HG02798 (cell line): ENCODE data around the gene MATN1.

ENCODE experiments used
- ATAC-seq: cut with Tn5 transposase; IDR thresholded peaks from one replicate; pipeline ENCODE4 v1.9.1; 2021; ENCODE audit warnings: mild to moderate bottlenecking; ENCODE audit not compliant: unreplicated experiment, poor library complexity

The MATN1 gene

GRCh38 chr1:30720271-30721223 lies 2.8 kb downstream of the MATN1 start:
- no peak for ATAC-seq

DNA sequence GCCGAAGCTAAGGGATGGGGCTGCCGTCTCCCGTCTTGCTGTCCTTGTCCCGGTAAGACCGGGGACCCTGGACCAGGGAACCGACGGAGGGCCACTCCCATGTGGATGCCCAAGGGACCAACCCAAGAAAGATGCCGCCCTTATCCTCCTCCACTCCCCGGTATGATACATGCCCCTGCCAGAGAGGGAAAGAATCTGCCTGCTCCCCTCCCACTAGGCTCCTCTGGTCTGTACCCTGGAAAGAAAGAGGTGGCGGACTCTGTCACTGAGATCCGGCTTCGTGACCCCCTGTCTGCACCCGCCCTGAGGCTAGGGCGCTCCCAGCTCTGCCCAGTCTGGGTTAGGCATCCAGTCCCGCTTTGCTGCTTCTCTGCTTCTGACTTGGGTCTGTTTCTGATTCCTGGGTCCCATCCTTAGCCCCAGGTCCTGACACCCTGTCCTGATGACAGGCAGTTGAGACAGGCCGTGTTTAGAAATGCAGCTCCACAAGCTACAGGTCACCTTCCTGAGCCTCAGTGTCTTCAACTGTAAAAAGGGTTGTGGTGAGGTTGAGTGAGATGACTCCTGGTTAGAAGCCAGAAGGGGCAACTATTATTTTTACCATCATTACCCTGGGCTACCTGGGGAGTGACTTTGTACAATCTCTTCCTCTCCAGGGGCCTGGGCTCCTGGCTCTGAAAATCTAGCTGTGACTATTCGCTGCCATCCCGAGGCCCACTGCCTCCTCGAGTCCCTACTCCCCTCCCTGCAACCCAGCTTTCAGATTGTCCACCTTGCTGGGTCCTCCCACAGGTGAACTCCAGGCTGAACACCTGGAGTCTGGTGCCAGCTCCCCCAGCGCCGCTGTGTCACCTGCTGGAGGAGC lies 3.7 kb downstream of the MATN1 start:
- no peak for ATAC-seq

GRCh38 chr1:30718636-30719405 lies 4.6 kb downstream of the MATN1 start:
- ATAC-seq = peak; percentile 58

GRCh38 chr1:30718091-30718635 lies 5.2 kb downstream of the MATN1 start:
- peak; percentile 83 for ATAC-seq

DNA sequence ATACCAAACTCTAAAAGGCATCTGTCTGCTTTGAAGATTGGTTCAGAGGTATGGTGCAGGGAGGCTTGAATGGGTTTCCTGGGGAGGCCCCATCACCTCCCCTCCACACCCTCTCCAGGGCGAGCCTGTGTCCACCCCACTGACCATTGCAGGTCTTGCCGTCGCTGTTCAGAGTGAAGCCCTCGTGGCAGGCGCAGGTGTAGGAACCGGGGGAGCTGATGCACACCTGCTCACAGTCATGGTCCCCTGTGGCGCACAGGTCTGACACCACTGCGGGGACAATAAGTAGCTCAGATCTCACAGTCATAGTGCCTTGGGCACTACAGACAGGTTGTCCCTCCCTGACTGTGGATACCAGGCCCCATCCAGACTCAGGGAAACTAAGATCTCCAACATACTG lies 6.7 kb downstream of the MATN1 start:
- ATAC-seq = no peak

DNA sequence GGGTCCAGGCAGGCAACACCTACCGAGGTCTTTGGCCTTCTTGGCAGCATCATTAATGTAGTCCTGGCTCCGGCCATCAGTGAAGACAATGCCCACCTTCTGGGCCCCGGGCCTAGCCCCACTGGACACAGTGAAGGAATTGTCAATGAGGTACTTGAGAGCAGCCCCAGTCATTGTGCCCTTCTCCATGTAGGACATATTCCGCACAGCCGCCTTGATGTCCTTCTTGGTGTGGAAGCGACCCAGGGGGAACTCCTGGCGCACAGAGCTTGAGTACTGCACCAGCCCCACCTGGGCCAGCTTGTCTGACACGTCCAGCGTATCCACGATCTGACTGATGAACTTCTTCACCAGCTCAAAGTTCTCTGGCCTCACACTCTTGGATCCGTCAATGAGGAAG lies 7.5 kb downstream of the MATN1 start:
- ATAC-seq = no peak

DNA sequence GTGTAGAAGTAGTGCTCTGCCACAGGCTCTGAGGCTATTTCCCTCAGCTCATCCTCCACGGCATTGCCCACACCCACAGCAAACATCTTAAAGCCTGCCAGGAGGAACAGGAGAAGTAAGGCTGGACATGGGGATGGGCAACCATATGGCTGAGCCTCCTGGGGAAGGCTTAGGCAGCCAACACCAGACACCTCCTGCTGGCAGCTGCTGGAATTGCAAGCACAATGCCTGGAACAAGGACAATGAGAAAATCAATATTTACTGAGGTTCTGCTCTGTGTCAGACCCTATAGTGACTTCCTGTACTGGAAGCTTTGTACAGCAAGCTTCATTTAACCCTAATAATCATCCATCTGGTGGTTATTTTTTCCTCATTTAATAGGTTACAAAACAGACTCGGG lies 8.2 kb downstream of the MATN1 start:
- ATAC-seq = no peak

DNA sequence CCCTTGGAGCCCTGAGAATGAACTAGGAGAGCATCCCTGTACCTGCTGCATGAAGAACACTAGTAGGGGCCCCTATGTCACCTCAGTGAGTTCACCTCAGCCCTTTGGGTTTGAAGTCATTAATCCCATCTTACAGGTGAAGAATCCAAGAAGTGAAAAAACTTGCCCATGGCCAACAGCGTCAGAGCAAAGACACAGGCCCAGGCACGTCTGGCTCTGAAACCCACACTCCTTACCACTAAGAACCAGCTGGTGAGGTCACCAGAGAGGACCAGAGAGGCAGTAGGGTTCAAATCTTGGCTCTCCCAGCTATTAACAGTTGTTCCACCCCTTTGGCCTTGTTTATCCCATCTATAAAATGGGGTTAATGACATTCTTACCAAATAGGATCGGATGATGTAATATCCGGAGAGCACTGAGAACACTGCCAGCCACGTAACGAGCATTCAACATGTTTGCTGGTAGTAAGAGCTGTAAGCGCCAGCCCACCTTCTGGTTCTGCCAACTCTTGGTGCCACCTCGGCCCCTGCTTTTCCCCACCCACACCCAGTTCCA lies 8.8 kb downstream of the MATN1 start:
- ATAC-seq = no peak

GRCh38 chr1:30714025-30714424 lies 9.4 kb downstream of the MATN1 start:
- ATAC-seq = no peak

- no peak for ATAC-seq
Measured at GRCh38 chr1:30713311-30713710, 10.1 kb downstream of the MATN1 start.

DNA sequence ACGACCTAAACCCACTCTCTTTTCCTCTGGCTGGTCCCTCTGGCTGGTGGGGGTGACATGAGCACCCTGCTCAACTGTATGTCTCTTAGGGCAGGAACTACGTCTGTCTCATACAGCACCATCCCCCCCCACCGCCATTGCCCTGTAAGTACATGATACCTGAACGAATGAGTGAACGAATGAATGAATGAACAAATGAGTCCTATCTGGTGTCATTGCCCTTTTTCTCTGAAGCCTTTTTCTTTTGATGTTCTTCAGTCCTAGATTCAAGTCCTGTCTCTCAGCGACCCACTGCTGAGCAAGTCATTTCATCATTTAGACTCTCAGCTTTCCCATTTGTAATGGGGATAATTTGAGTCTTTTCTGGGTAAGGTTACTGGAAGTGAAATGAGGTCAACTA lies 10.8 kb downstream of the MATN1 start:
- ATAC-seq = no peak

DNA sequence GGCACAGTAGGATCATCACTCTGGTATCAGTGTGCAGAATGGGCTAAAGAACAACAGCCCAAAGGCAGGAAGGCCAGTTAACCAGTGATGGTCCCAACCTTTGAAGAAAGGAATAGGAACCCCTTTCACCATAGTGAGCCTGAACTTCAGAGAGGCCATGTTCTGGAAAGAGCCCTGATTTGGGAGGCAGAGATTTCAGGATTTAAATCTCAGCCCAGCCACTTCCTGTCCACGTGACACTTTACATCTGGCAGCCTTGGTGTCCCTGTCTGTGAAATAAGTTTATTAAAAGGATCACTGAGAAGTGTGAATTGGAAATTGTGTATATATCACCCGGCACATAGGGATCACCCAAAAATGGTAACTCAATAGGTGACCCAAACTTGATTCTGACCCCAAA lies 13.0 kb downstream of the MATN1 start:
- ATAC-seq = no peak

- no peak for ATAC-seq
Measured at GRCh38 chr1:30708361-30708728, 15.0 kb downstream of the MATN1 start.

GRCh38 chr1:30707412-30708360 lies 15.7 kb downstream of the MATN1 start:
- ATAC-seq = peak; percentile 51

DNA sequence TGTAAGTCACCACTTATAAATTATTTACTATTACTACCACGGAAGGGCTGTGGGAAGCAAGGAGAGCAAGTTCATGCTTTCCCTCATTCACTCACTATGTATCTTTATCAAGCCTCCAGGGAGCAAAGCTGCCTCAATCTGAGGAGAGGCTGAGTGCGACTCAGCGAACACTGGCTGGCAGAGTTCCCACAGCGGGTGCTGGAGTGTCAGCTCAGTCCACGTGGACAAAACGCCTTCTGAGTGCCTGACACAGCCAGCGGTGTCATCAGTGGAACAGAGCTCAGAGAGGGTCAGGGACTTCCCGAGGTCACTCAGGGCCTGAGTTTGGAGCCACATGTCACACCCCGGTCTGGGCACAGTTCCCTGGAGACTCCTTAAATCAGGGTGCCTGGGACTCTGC lies 16.9 kb downstream of the MATN1 start:
- ATAC-seq = no peak

- no peak for ATAC-seq
Measured at GRCh38 chr1:30705698-30706097, 17.7 kb downstream of the MATN1 start.

DNA sequence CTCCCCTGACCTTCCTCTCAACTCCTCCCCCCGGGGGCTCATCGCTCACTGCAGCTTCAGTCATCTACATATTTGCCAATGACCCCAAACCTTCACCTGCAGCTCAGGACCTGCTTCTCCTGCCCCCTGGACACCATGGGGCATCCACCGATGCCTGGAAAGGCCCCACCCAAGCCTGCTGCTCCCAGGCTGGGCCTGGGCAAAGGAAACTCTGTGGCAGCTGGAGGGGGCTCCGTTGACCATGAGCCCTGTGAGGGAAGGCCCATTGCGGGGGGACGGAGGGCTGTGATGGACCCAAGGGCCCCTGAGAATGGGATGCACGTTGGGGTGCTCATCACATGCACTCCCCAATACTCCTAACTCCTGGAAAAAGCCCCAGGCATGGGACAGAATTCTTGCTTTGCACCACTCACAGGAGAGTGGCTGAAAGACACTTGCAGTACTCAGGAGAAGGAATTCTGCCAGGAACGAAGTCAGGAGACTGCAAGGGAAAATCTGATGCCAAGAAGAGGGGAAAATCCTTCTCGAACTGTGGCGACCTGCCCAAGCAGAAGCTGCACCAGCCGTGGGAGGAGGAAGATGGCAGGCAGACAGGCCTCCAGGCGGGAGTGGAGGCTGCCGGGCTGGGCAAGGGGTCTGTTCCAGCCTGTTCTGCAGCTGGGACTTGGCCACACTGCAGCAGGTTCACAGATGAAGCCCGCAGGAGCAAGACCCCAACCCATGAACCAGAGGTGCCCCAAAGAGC lies 18.4 kb downstream of the MATN1 start:
- no peak for ATAC-seq

DNA sequence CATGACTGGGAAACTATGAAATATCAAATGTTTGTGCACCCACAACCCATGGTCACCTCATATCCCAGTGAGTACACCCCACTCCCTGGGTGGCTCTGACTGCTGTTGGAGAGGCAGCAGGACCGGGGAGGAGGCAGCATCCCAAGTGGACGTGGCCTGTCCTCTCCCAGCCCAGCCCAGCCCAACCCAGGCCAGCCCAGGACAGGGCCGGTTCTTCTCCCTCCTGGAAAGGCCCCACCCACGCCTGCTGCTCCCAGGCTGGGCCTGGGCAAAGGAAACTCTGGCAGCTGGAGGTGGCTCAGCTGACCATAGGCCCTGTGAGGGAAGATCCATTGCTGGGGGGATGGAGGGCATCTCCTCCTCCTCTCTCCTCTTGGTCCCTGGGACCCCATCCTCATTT lies 19.1 kb downstream of the MATN1 start:
- ATAC-seq = no peak
